IMR-90 (cell line): ENCODE results near the gene ZPBP2. TPM values are rescaled to one million over a fixed set of nuclear protein-coding genes. Genes with fewer than 3 reads are reported as not detected.

Experiments
- ATAC-seq: fragments of 200-7000 bp; cut with Tn5 transposase; 2 replicates; pipeline ENCODE4 v1.9.1; 2020; ENCODE audit warnings: low read depth, mild to moderate bottlenecking, moderate library complexity
- BruUV-seq: library from RNA; stranded (reverse); fragments of 400-500 nt; replicated peaks from 2 replicates; lab custom pipeline; 2021; lab: Mats Ljungman, UMichigan
- CTCF ChIA-PET: fragments of 300-600 bp; formaldehyde crosslinking; extraction: SDS; loops from one replicate; lab custom pipeline; 2021; ENCODE audit warnings: antibody characterized with exemption; lab: Yijun Ruan, JAX
- POLR2A ChIA-PET: fragments of 300-600 bp; sonication (Branson Sonifier 250); formaldehyde crosslinking; loops from one replicate; lab custom pipeline; 2022; ENCODE audit warnings: antibody characterized with exemption; ENCODE audit not compliant: unreplicated experiment; lab: Charles Lee
- DNase-seq: peaks from one replicate; pipeline ENCODE4 v3.0.0; 2013
- H2AFZ ChIP-seq: replicated peaks from 2 replicates; pipeline ENCODE3; 2013; ENCODE audit warnings: low read length, mild to moderate bottlenecking; ENCODE audit not compliant: poor library complexity
- H2AK5ac ChIP-seq: 2 replicates; pipeline ENCODE4 v1.6.1; 2013; ENCODE audit warnings: low read depth, low read length, inconsistent platforms
- H2AK9ac ChIP-seq: replicated peaks from 2 replicates; pipeline ENCODE3; 2013; ENCODE audit warnings: mild to moderate bottlenecking, low read depth, low read length, moderate library complexity; ENCODE audit not compliant: poor library complexity
- H2BK120ac ChIP-seq: 2 replicates; pipeline ENCODE4 v1.6.1; 2013; ENCODE audit warnings: low read depth, low read length, inconsistent platforms
- H2BK15ac ChIP-seq: 3 replicates; pipeline ENCODE4 v1.6.1; 2013; ENCODE audit warnings: low read depth, low read length, inconsistent platforms
- H2BK20ac ChIP-seq: 2 replicates; pipeline ENCODE4 v1.6.1; 2013; ENCODE audit warnings: low read depth, mild to moderate bottlenecking, inconsistent platforms, low read length, moderate library complexity
- H2BK5ac ChIP-seq: 2 replicates; pipeline ENCODE4 v1.6.1; 2013; ENCODE audit warnings: mild to moderate bottlenecking, low read depth, low read length, inconsistent platforms; ENCODE audit not compliant: poor library complexity, severe bottlenecking
- H3K14ac ChIP-seq: replicated peaks from 2 replicates; pipeline ENCODE4 v1.6.1; 2013; ENCODE audit warnings: low read depth, low read length, inconsistent platforms
- H3K18ac ChIP-seq: 2 replicates; pipeline ENCODE4 v1.6.1; 2013; ENCODE audit warnings: low read depth, low read length, control low read depth
- H3K23ac ChIP-seq: 2 replicates; pipeline ENCODE4 v1.6.1; 2013; ENCODE audit warnings: low read depth, low read length, inconsistent platforms
- H3K27ac ChIP-seq: 2 replicates; pipeline ENCODE4 v1.5.1; 2013; ENCODE audit warnings: mild to moderate bottlenecking, control low read depth, low read length; ENCODE audit not compliant: insufficient read depth
- H3K27me3 ChIP-seq: 2 replicates; pipeline ENCODE4 v1.6.1; 2013; ENCODE audit warnings: low read length; ENCODE audit not compliant: control insufficient read depth, insufficient read depth
- H3K36me3 ChIP-seq: 2 replicates; pipeline ENCODE4 v1.6.1; 2013; ENCODE audit warnings: low read length, mixed read lengths; ENCODE audit not compliant: control insufficient read depth, insufficient read depth
- H3K4ac ChIP-seq: 2 replicates; pipeline ENCODE4 v1.6.1; 2013; ENCODE audit warnings: low read depth, low read length, inconsistent platforms
- H3K4me1 ChIP-seq: 2 replicates; pipeline ENCODE4 v1.6.1; 2013; ENCODE audit warnings: low read length, mixed read lengths; ENCODE audit not compliant: control insufficient read depth, insufficient read depth
- H3K4me2 ChIP-seq: 2 replicates; pipeline ENCODE4 v1.6.1; 2013; ENCODE audit warnings: low read depth, mild to moderate bottlenecking, control low read depth, low read length, moderate library complexity
- H3K4me3 ChIP-seq: 2 replicates; pipeline ENCODE4 v1.5.1; 2013; ENCODE audit warnings: low read depth, mild to moderate bottlenecking, control low read depth, low read length, moderate library complexity; ENCODE audit not compliant: insufficient read depth
- H3K56ac ChIP-seq: 2 replicates; pipeline ENCODE4 v1.6.1; 2013; ENCODE audit warnings: low read length, inconsistent platforms; ENCODE audit not compliant: insufficient read depth; ENCODE audit errors: extremely low read depth
- H3K79me1 ChIP-seq, 2 experiments: 2 replicates each; pipeline ENCODE4 v1.6.1; 2013; ENCODE audit warnings: low read length in 2 of 2, inconsistent platforms in 1 of 2, low read depth in 1 of 2
- H3K9ac ChIP-seq: 2 replicates; pipeline ENCODE4 v1.6.1; 2013; ENCODE audit warnings: low read depth, low read length, control low read depth
- H3K9me1 ChIP-seq: 2 replicates; pipeline ENCODE4 v1.6.1; 2013; ENCODE audit warnings: low read length, inconsistent platforms; ENCODE audit not compliant: insufficient read depth
- H3K9me3 ChIP-seq: 2 replicates; pipeline ENCODE4 v1.6.1; 2013; ENCODE audit warnings: low read length; ENCODE audit not compliant: control insufficient read depth, insufficient read depth
- H4K20me1 ChIP-seq: 2 replicates; pipeline ENCODE4 v1.6.1; 2013; ENCODE audit warnings: low read length, inconsistent platforms; ENCODE audit not compliant: insufficient read depth
- H4K5ac ChIP-seq: 2 replicates; pipeline ENCODE4 v1.6.1; 2013; ENCODE audit warnings: mild to moderate bottlenecking, low read depth, low read length, control low read depth
- H4K8ac ChIP-seq, 2 experiments: 2 replicates each; pipeline ENCODE4 v1.6.1; 2013; ENCODE audit warnings: low read depth in 2 of 2, low read length in 2 of 2, control low read depth in 1 of 2, inconsistent platforms in 1 of 2
- H4K91ac ChIP-seq: 2 replicates; pipeline ENCODE4 v1.6.1; 2013; ENCODE audit warnings: low read depth, low read length, inconsistent platforms; ENCODE audit not compliant: insufficient read depth
- BHLHE40 ChIP-seq: fragments of 150-350 bp; IDR thresholded peaks from 2 replicates; pipeline ENCODE4 v1.6.1; 2016; ENCODE audit warnings: mild to moderate bottlenecking, low read depth, low read length
- CEBPB ChIP-seq: IDR thresholded peaks from 2 replicates; pipeline ENCODE4 v1.6.1; 2012; ENCODE audit warnings: low read depth, low read length, improper control_type of control experiment
- CHD1 ChIP-seq: IDR thresholded peaks from 2 replicates; pipeline ENCODE4 v1.6.1; 2012; ENCODE audit warnings: low read depth, low read length, improper control_type of control experiment
- CTCF ChIP-seq: conservative IDR thresholded peaks from 2 replicates; pipeline ENCODE4 v1.5.1; 2012; ENCODE audit warnings: mild to moderate bottlenecking, low read depth, low read length, improper control_type of control experiment
- ELK1 ChIP-seq: fragments of 150-350 bp; IDR thresholded peaks from 2 replicates; pipeline ENCODE4 v1.6.1; 2016; ENCODE audit warnings: low read depth, mild to moderate bottlenecking, low read length, moderate library complexity, borderline replicate concordance
- FOS ChIP-seq: fragments of 150-350 bp; IDR thresholded peaks from 2 replicates; pipeline ENCODE4 v1.6.1; 2016; ENCODE audit warnings: low read depth, low read length
- MAFK ChIP-seq: IDR thresholded peaks from 2 replicates; pipeline ENCODE4 v1.6.1; 2012; ENCODE audit warnings: low read depth, low read length, improper control_type of control experiment
- MAZ ChIP-seq: IDR thresholded peaks from 2 replicates; pipeline ENCODE4 v1.6.1; 2012; ENCODE audit warnings: low read depth, mild to moderate bottlenecking, low read length, improper control_type of control experiment, moderate library complexity, borderline replicate concordance
- MXI1 ChIP-seq: IDR thresholded peaks from 2 replicates; pipeline ENCODE4 v1.6.1; 2012; ENCODE audit warnings: low read depth, mild to moderate bottlenecking, low read length, moderate library complexity, borderline replicate concordance
- NFE2L2 ChIP-seq: fragments of 150-350 bp; IDR thresholded peaks from 2 replicates; pipeline ENCODE4 v1.6.1; 2016; ENCODE audit warnings: low read depth, mild to moderate bottlenecking, low read length
- POLR2A ChIP-seq: IDR thresholded peaks from 2 replicates; pipeline ENCODE4 v1.6.1; 2012; ENCODE audit warnings: mild to moderate bottlenecking, low read depth, low read length
- RAD21 ChIP-seq: IDR thresholded peaks from 2 replicates; pipeline ENCODE4 v1.6.1; 2012; ENCODE audit warnings: low read length, improper control_type of control experiment
- RCOR1 ChIP-seq: IDR thresholded peaks from 2 replicates; pipeline ENCODE4 v1.6.1; 2012; ENCODE audit warnings: mild to moderate bottlenecking, low read length, improper control_type of control experiment; ENCODE audit not compliant: insufficient replicate concordance
- RFX5 ChIP-seq: IDR thresholded peaks from 2 replicates; pipeline ENCODE4 v1.8.0; 2012; ENCODE audit warnings: low read depth, mild to moderate bottlenecking, low read length, moderate library complexity
- SMC3 ChIP-seq: fragments of 150-350 bp; IDR thresholded peaks from 2 replicates; pipeline ENCODE4 v1.6.1; 2016; ENCODE audit warnings: low read depth, mild to moderate bottlenecking, antibody characterized with exemption, low read length, moderate library complexity
- WGBS, 2 experiments: methylation state at CpG; one replicate each; pipeline versions ENCODE4 v1.1.5 to v1.1.7; 2013; ENCODE audit warnings: missing lambda C conversion rate in 2 of 2; ENCODE audit not compliant: insufficient read length in 1 of 2; ENCODE audit errors: extremely low coverage in 2 of 2; 5-methylcytosine and 5-hydroxymethylcytosine counted together
- dilution Hi-C: fragments of 300-500 bp; cut with HindIII; formaldehyde crosslinking; loops from one replicate; pipeline ENCODE4 v1.14.3; 2018; ENCODE audit warnings: low sequenced_read_pairs; ENCODE audit not compliant: unreplicated experiment
- in situ Hi-C: fragments of 300-500 bp; cut with MboI; formaldehyde crosslinking; loops from 3 replicates; pipeline ENCODE4 v1.14.3; 2019; ENCODE audit warnings: low sequenced_read_pairs, inconsistent platforms, mixed read lengths
- intact Hi-C: fragments of 100-400 bp; cut with micrococcal nuclease; formaldehyde crosslinking; loops from 2 replicates; pipeline ENCODE4 v1.10.0; 2022
- polyA plus RNA-seq, 3 experiments: library from polyadenylated mRNA; depleted of rRNA; stranded (reverse); fragments of >200 nt; gene quantifications; 2 replicates each; pipeline ENCODE4 v1.2.3, GENCODE V29; 2012; ENCODE audit warnings: low replicate concordance in 1 of 3
- total RNA-seq: library from RNA; depleted of rRNA; stranded (reverse); fragments of >200 nt; gene quantifications from 2 replicates; pipeline ENCODE4 v1.2.3, GENCODE V29; 2012
- TF ChIP-seq, protein P1 (sequence below): fragments of 150-350 bp; IDR thresholded peaks from 2 replicates; pipeline ENCODE4 v1.6.1; 2017; ENCODE audit warnings: mild to moderate bottlenecking, antibody characterized with exemption, low read length, low read depth

The ZPBP2 gene
- total and polyA plus RNA-seq, 2 of the 4 experiments (the other 2 are of a cell fraction): not detected

- DNase-seq (no peak), ATAC-seq (no peak)
- no peak overlapping the region for H2BK15ac ChIP-seq
- TF ChIP-seq FOS (no peak), RAD21 (no peak), POLR2A (no peak), NFE2L2 (no peak), CEBPB (no peak), BHLHE40 (no peak), CHD1 (no peak), MXI1 (no peak), CTCF (no peak), RCOR1 (no peak), SMC3 (no peak), RFX5 (no peak), MAFK (no peak), MAZ (no peak), ELK1 (no peak)
- TF ChIP-seq, protein P1, sequence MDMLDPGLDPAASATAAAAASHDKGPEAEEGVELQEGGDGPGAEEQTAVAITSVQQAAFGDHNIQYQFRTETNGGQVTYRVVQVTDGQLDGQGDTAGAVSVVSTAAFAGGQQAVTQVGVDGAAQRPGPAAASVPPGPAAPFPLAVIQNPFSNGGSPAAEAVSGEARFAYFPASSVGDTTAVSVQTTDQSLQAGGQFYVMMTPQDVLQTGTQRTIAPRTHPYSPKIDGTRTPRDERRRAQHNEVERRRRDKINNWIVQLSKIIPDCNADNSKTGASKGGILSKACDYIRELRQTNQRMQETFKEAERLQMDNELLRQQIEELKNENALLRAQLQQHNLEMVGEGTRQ: no peak
- no peaks in the 10 kb centered on the region for H3K79me1 ChIP-seq
- H3K36me3 ChIP-seq: no peaks in the 10 kb centered on the region
- H3K4ac ChIP-seq: no peak overlapping the region
- H3K4me2 ChIP-seq: no peak overlapping the region
- no peak overlapping the region for H2BK20ac ChIP-seq
- H3K9ac ChIP-seq: no peak overlapping the region
- no peaks in the 10 kb centered on the region for H4K20me1 ChIP-seq
- H4K91ac ChIP-seq: no peak overlapping the region
- no peak overlapping the region for H4K8ac ChIP-seq
- no peak overlapping the region for H3K14ac ChIP-seq
- no peak overlapping the region for H3K23ac ChIP-seq
- H3K56ac ChIP-seq: no peak overlapping the region
- H3K4me1 ChIP-seq: no peaks in the 10 kb centered on the region
- no peak overlapping the region for H2BK5ac ChIP-seq
- no peak overlapping the region for H2BK120ac ChIP-seq
- no peak overlapping the region for H4K5ac ChIP-seq
- no peak overlapping the region for H3K27ac ChIP-seq
- no TSS peak for BruUV-seq
- no peak overlapping the region for H2AK5ac ChIP-seq
- no peaks in the 10 kb centered on the region for H3K9me1 ChIP-seq
- no peak overlapping the region for H2AFZ ChIP-seq
- ChIA-PET CTCF (interaction anchor here (0.6 kb wide), 2 partner anchors 58 to 1685 kb away, joined by 3 to 5 read pairs; no protein-coding TSS in a partner anchor), POLR2A (no interaction called here)
- intact Hi-C loops (loop anchor here (5.0 kb wide), 1 partner anchor 39 kb away; no protein-coding TSS in a partner anchor), dilution Hi-C loops (no loop called here), in situ Hi-C loops (no loop called here)
- H3K27me3 ChIP-seq: peaks cover 39% of the 10 kb centered on the region
- no peak overlapping the region for H3K4me3 ChIP-seq
- no CpG with 5 or more reads among the region's 4 CpGs for WGBS, 2 experiments
- H2AK9ac ChIP-seq: no peak overlapping the region
- no peak overlapping the region for H3K18ac ChIP-seq
- H3K9me3 ChIP-seq: no peaks in the 10 kb centered on the region
Observed at GRCh38 chr17:39846205-39846604, 21.8 kb upstream of the ZPBP2 start.
